GM18870 (cell line): Measurements from ENCODE around the gene GUCA2A.
"Not testable (repeated sequence)": the region's sequence is repeated elsewhere in the genome, so short reads cannot be mapped to it uniquely, and the experiment has no call there.

Experiments
- ATAC-seq: cut with Tn5 transposase; IDR thresholded peaks from one replicate; pipeline ENCODE4 v1.9.1; 2021; ENCODE audit warnings: moderate library complexity; ENCODE audit not compliant: unreplicated experiment

The GUCA2A gene, protein sequence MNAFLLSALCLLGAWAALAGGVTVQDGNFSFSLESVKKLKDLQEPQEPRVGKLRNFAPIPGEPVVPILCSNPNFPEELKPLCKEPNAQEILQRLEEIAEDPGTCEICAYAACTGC

DNA sequence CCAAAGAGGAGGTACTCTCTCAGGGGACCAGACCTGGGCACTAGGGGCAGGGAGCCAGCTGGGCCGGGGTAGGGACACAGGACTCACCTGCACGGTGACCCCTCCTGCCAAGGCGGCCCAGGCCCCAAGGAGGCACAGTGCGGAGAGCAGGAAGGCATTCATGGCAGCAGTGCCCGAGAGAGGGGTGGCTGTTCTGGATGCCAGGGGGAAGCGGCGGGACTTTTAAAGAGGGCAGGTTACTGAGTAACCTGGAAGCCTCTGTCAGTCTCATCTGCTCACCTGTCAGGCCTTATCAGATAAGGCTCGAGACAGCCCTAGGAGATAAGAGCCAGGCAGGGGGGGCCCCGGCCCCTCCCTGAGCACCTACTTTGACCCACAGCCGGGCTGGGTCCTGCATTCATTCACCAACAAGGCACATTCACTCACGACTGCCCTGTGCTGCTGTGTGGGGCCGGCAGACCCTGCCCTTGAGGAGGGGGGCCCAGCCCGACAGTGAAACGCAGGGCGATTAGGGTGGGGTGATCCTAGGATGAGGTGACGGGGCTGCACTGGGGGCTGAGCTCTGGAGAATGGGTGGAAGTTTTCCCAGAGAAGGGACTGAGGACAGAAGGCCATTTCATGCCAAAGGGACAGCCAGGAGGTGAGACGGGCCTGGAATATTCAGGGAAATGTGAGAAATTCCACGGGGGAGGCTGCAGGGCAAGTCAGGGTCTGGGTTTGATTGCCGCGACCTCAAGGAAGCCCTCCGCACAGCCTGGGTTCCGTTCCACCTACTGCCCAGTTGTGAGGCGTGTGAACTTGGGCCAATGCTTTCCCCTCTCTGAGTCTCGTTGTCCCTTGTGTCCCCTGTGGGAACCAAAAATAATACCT lies at the start of gene GUCA2A:
Gene GUCA2A, minus strand, starts transcription at position 195 of the 870 bp plus-strand sequence. Its CDS starts 33 bp downstream, at position 162.
- ATAC-seq = no peak

DNA sequence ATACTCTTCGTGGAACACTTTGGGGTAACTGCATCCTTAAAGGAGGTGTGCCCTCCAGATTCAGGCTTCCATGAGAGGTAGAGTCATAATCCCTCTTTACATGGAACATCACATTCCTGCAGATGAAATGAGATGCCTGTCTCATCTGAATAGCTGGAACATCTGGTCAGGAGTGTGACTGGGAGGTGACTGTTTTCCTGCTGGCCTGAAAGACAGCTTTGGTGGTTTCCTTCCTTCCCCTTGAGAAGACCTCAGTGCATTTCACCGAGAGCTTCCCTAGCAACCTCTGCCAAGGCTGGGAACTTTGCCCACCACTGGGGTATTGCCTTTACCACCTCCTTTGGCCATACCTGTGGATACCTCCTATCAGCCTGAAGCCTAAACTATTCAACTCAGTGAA lies 46.7 kb upstream of the GUCA2A start:
- ATAC-seq = no peak

DNA sequence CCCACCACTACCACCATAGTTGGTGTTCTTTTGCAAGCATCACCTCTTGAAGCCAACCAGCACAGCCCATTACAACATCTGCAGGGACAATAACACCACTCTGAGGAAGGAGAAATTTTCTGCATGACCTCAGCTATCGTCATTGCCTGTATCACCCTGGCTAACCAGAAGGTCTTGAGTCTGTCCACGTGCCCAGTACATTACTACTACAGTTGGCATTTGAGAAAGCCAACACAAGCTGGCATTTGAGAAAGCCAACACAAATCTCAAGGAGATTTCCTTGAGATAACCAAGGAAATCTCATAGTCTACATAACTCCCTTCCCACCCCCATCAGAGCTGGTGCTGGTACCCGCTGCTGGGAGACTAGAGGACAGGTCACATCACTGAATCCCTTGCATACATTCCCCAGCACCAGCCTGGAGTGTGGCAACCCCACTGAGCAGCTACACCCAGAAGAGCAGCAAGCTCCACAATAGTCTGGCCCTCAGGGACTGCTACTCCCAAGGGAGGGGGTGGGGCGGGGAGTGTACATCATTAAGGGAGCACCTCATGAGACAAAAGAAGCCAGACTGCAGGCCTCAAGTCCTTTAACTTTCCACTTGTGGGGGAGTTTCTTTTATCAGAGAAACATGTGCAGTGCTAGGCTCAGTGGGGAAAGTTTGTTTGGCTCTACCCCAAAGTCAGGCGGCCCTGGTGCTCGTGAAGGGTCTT lies 46.0 kb upstream of the GUCA2A start:
- ATAC-seq = no peak

DNA sequence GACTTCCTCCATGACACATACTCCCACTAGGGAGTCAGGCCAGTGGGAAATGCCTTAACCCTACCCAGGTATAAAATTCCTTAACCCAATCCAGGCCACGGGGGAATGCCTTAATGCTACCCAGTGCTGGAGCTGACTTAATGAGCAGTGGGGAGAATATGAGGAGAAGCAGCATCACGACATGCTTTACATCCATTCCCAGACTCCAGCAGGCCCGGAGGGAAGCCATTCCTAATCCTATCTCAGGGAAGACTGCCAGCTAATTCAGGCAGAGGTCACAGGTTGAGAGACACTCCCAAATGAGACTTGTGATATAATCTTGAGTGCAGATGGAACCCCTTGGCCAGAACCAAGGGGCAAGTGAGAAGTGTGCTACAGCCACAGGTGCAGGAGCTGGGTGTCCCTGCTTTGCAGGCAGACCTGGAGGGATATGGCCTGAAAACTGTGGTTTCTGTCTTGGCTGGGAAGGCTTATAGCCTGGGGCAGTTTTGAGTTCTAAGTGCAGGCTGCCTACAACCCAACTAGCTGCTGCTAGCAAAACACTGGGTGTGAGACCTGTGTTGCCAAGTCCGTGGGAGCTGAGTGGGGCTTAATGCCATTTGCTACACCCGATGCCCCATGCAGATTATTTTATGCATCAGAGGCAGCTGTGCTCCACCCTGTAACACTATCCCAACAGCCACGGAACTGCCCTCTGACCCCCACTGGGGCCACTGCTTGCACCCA lies 45.1 kb upstream of the GUCA2A start:
- no peak for ATAC-seq

DNA sequence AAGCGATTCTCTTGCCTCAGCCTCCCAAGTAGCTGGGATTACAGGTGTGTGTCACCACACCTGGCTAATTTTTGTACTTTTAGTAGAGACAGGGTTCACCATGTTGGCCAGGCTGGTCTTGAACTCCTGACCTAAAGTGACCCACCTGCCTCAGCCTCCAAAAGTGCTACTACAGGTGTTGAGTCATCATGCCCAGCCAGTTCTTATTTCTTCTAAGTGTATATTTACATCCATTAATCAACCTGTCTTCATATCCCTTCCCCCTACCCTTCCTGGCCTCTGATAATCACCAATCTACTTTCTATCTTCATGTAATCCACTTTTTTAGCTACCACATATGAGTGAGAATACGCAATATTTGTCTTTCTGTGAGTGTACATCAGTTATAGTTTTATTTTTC lies 42.4 kb upstream of the GUCA2A start:
- ATAC-seq = not testable (repeated sequence)

DNA sequence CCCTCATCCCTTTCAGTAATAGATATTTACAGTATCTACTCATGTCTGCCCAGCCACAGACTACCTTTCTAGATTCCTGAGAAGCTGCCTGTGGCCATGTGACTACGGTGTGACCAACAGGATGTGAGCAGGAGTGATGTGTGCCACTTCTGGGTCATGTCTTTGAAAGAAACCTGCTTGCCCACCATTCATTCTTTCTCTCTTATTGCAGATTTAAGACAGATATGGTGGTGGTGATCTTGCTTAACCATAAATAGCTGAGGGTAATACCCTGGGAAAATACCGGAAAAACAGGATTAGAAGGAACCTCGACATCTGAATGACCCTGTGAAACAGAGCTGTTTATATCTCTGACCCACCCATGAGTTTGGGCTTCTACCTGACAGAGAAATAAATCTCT lies 41.6 kb upstream of the GUCA2A start:
- ATAC-seq = no peak

DNA sequence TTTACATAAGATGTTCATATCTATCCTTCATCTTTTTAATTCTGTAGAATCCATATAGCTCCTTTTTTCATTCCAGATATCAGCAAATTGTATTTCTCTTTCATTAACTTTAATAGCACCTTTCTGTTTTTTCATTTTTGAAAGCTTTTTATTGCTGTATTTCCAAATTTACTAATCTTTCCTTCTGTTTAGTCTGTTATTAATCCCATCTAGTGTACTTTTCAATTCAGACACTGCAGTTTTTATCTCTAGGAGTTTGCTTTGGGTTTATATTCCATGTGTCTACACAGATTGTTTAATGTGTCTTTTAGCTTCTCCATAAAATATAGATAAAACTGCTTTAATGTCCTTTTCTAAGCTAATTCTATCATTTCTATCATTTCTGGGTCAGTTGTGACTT lies 37.4 kb upstream of the GUCA2A start:
- ATAC-seq = no peak

DNA sequence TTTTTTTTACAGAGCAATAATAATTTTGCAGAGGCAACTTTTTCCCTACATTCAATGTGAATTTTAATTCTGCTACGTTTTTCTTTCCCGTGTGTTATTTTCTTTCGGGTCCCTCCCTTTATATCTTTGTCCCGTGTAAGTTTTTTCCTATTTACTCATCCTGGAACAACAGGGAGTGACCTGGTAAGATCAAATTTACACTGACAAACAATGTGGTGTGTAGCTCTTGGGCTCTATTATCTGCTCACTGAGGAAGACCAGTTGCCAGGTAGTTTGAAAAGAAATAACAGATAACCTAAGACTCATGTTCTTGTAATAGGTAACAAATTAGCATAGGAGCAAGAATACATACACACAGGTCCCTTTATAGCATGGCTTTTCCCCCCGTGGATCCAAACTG lies 33.7 kb upstream of the GUCA2A start:
- no peak for ATAC-seq

DNA sequence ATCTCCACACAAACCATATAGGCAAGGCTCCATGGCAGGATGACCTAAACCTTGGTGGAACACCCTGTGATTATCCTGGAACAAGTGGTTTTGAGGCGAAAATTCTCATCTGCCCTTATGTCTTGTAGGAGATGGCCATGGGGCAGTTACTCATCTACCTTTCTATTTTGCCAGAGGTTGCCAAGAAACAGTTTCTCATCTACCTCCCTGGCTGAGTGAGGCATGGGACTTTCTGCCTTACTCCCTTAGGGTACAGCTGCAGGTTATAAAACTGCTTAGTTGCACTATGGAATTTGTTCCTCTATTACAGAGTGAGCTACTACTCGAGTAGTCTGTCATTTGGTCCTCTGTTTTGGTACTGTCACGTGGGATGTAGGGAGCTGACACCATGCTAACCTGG lies 31.3 kb upstream of the GUCA2A start:
- ATAC-seq = no peak

DNA sequence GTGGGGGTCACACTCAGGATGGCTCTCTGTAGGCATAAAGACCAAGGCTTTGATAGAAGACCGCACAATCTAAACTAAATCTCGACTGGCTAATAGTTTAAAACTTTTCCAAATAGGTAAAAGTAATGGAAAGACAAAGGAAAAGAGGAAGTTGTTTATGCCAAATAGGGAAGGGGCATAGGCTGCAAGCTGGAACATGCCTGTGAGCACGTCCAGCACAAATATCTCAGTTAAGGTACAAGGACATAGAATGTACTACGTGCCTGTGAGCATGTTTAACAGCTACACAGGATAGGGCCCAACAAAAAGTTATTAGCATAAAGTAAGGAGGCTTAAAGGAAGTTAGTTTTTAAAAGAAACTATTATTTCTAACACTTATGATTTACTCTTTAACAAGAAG lies 27.6 kb upstream of the GUCA2A start:
- no peak for ATAC-seq

DNA sequence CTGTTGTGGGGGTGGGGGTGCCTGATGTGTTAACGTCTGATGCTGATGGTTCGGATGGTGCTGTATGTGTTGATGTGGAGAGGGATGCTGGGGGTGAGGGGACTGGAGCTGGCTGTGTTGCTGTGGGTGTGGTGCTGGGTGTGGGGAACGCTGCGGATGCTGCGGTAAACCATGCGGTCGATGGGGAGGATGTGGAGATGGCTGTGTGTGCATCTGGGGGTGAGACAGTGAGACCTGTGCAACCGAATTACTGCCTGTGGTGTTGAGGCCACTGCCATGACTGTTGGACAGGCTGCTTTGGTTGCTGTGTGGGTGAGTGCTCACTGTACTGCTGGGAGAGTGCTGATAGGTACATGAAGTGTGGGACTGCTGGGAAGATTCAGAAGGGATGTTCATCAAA lies 26.8 kb upstream of the GUCA2A start:
- ATAC-seq = no peak

DNA sequence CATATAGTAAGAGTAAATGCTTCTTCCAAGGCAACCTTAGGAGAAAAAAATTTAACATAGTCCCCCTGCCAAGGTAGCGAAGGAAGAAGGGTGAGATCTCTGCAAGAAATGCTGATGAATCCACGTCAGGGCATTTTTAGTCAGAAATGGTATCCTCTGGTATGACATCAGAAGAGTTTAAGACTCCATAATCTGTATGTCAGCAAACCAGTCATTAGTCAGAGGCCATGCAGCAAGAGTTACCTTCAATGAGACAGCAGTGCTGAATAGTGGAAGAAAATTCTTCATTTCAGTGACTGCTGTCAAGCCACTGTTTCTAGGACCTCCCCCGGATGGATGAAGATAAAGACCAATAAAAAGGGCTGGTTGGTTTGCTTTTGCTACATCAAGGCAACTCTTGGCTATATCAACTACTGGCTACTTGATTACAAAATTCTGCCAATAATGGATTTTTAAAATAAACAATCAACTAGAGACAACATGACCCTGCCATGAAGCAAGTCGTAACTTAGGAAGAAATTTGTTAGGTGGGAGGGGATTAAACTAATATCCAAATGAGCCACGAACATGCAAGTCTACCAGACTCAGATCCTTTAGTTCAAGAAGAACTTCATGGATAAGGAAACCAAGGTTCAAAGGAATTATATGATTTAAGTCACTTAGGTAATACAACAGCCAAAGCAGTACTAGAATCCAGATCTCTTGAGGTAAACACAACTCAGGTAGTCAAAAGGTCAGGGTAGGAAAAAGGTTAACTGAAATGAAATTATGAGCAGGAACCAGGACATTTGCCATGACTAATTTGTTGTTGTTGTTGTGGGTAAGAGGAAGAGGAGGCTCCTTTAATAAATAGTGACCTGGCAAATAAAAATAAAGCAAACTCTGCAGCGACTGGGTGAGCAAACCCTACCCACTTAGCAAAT lies 25.6 kb upstream of the GUCA2A start:
- ATAC-seq = no peak

DNA sequence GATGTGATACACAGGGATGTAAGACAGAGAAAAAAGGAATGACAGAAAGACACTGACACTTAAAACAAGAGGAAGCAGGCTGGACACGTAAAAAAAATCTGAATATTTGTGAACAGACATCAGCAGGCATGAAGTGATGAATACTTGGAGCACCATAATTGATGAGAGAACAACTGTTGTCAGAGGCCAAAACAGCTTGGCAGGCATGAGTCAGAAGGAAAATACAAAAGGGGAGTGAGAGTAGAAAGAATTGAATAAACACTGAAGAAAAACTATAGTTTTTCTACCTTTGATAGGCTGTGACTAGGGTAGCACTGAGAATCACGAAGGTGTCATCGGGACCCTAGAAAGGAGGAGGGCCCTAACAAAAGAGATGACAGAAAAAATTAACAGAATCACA lies 21.6 kb upstream of the GUCA2A start:
- ATAC-seq = no peak

DNA sequence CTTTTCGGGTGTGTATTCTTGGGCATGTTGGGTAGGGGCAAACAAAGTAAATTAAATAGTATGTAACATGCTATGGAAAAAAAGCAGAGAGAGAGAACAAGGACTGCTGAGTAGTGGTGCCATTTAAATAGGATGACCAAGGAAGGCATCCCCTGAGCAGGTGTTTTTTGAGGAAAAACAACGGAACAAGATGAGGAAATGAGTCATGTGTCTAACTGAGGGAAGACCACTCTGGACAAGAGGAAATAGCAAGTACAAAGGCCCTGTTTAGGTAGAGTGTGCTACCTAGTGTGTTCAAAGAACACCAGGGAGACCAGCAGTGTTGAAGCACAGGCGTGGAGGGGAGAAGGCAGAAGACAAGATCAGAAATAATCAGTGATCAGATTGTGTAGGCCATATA lies 20.1 kb upstream of the GUCA2A start:
- ATAC-seq = no peak

DNA sequence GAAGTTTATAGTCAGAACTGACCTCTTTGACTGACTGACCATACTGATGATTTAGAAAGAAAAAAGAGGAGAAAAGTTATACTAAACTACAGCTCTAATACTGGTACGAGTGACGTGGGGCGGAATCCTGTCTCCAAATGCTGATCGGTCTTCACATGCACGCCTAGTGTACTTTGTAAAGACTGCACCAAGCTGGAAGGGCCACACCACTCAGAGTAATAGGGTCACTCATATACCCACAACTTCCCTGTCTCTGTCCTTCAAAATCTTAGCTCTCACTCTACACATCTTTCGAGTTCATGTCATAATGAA lies 19.4 kb upstream of the GUCA2A start:
- ATAC-seq = no peak

DNA sequence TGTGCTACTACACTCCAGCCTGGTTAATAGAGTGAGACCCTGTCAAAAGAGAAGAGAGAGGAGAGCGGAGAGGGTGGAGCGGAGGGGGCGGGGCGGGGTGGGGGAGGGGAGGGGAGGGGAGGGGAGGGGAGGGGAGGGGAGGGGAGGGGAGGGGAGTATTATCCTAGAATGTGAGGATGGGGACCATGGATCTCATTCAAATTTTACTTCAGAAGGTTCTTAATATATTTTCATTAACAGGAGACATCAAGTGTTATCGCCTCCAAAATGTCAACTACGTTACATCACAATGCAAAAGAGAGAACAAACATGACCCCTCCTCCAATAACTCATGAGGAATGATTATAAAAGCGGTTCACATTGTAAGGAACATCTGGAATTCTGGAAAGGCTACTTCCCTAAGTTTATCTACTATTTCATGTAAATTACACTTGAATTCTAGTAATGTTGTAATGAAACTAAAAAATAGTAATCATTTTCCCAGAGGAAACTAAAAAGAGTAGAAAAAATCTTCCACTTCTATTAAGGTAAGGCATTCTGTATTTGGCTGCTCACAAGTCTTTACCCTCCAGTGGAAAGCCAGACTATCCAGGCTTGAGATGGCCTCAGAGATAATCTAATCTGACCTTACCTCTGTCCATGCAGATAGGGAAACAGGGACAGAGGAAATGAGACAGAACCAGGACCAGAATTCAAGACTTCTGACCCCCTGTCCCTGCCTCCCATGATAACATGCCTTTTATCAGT lies 18.8 kb upstream of the GUCA2A start:
- ATAC-seq = no peak

DNA sequence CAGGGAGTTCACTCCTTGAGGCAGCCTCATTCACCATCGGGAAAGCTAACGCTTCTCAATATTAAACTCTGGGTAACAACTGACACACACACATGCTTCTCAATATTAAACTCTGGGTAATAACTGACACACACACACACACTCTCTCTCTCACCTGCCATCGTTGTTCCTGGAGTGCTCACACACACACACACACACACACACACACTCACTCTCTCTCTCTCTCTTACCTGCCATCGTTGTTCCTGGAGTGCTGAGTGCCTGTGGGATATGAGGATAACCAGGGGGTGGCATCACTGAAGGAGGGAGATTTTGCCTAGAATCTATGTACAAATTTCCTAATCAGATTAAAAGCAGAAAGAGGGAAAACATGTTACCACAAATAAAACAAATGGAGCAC lies 17.1 kb upstream of the GUCA2A start:
- no peak for ATAC-seq

DNA sequence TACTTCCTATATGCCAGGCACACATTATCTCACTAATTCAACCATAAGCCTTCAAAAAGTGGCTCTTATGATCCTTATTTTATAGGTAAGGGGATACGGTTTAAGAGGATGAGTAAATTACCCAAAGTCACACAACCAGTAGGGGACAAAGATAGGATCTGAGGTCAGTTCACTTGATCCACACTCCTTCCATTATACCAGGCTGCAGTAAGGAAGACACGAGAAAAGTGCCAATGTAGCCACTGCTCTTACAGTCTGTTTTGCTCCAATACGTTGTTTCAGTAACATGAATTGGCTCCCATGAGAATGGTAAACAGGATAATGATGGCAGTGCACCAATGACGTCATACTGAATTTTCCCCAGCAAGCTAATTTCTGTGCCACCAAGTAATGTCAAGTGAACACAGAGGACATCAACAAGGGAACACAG lies 15.4 kb upstream of the GUCA2A start:
- no peak for ATAC-seq

DNA sequence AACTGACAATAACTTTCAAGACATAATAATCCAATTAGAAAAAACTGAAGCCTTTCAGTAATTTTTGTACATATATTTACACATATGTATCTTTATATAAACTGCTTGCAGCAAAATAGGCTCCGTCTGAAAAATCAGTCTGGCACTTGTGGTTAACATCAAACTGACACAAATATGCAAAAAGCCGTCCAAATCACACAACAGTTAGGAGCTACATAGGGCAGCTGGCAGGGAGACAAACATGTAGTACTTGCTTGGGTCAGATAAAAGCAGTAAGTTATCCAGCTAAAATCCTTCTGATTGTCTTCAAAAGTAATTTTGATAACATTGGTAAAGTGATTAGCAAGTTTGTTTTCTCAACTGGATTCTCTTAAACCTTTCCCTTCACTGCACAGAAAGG lies 14.7 kb upstream of the GUCA2A start:
- ATAC-seq = no peak

DNA sequence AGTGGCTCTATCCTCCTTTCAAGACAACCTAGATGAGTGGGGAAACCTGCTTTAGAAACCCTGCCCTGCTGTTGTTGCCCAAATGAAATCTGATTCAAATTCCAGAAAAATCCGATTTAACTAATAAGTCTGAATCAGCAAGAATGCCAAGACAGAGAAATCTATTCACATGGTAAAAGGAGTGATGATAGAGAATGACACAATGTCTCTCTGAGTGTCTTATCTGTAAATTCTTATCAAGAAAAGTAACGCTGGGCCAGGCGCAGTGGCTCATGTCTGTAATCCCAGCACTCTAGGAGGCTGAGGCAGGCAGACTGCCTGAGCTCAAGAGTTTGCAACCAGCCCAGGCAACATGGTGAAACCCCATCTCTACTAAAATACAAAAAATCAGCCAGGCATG lies 13.7 kb upstream of the GUCA2A start:
- no peak for ATAC-seq
